ENCODE measurements around the gene ABCC5.
"Not testable (repeated sequence)": the region's sequence is repeated elsewhere in the genome, so short reads cannot be mapped to it uniquely, and the experiment has no call there.

Gene ABCC5

DNA sequence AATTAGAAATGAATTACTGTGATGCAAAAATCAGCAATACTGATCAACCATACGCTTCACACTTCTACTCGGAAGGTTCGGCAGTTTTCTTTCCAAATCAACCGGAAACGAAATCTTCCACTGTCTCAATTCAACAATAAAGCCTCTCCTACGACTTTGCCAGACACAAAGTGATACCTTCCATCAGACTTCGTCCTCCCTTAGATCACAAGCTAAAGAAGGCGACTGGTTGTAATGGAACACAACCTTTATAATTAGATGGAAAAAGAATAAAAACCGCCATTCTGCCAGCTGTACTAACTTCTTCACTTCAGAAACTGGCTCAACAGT is 133.6 kb downstream of the ABCC5 start:
- DNase-seq, result no peak

DNA sequence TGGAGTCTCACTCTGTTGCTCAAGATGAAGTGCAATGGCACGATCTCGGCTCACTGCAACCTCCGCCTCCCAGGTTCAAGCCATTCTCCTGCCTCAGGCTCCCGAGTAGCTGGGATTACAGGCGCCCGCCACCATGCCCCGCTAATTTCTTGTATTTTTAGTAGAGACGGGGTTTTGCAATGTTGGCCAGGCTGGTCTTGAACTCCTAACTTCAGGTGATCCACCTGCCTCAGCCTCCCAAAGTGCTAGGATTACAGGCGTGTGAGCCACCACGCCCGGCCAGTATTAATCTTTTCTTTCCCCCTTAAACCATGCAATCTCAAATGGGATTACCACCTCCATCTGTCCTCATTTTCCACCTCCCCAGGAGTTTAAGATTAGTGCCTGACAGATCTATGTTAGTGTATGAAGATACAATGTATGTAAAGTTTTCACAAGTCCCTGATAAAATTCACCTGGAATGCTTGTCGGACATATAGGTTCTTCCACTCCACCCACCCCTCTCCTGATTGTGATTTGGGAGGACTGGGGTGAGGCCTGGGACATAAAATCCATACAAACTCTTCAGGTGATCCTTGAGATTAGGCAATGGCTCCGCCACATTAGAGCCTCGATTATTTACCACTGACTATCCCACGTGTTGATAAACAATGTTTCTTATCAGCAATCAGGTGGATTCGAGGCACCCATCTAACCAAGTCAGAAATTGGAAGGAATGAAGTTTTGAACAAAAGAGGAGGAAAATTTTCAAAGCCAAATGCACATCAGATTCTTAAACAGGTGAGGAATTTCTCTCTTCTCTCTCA is 134.2 kb downstream of the ABCC5 start:
- DNase-seq, result no peak

DNA sequence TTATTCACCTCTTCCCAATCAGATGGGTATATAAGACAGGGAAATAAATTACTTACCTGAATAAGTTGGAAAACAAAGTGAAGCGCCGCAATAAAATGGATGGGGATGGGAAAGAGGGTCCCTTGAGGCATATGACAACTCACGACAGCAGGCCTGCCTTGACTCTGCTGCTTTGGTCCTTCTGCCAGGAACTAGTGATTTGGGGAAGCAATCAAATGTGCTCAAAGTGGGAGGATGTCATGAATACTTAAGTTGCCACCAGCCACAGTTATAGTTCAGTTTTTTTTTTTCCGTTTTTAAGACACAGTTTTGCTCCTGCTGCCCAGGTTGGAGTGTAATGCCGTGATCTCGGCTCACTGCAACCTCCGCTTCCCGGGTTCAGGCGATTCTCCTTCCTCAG is 137.6 kb downstream of the ABCC5 start:
- no peak for DNase-seq

DNA sequence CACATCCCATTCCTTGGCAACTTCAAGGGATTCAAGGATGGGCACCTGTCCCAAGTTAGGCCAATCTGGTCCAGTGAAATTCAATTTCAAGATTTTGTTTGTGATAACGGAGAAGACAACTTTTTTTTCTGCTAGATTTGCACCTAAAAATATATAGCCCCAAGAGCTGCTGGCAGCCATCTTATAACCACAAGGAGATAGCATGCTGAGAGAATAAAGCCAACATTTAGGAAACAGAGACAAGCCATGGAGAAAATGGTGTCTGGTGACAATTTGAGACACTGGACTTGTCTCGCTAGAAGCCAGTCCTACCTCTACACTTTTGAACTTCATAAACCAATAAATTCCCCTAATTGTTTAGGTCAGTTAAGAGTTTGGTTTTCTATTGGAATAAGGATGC is 138.4 kb downstream of the ABCC5 start:
- DNase-seq, result no peak

DNA sequence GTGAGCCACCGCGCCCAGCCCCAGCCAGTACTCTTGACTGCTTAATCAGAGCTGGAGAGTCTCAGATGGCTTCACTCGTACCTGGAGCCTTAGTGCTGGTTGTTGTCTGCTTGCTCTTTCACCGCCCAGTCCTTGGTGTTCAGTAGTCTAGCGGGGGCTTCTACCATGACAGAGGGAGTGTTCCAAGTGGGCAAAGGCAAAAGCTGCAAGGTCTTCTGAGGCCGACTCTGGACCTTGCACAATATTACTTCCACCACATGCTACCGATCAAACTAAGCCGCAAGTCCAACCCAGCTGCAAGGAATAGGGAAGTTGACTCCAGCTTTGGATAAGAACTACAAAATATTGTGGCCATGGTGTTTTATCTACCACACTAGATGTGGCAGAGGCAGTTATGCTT is 139.6 kb downstream of the ABCC5 start:
- DNase-seq, result no peak

DNA sequence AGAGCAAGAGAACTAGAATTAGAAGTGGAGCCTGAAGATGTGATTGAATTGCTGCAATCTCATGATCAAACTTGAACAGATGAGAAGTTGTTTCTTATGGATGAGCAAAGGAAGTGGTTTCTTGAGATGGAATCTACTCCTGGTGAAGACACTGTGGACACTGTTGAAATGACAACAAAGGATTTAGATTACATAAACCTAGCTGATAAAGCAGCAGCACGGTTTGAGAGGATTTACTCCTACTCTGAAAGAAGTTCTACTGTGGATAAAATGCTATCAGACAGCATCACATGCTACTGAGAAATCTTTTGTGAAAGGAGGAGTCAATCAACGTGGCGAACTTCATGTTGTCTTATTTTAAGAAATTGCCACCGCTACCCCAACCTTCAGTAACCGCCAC is 140.5 kb downstream of the ABCC5 start:
- DNase-seq, result not testable (repeated sequence)

DNA sequence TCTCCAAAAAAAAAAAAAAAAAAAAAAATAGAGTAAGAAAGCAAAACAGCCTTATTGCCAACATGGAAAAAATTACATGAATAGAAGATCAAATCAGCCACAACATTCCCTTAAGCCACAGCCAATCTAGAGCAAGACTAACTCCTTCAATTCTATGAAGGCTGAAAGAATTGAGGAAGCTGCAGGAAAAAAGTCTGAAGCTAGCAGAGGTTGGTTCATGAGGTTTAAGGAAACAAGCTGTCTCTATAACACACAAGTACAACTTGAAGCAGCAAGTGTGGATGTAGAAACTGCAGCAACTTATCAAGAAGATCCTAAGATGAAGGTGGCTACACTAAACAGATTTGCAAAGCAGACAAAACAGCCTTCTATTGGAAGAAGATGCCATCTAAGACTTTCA is 142.3 kb downstream of the ABCC5 start:
- DNase-seq, result no peak

DNA sequence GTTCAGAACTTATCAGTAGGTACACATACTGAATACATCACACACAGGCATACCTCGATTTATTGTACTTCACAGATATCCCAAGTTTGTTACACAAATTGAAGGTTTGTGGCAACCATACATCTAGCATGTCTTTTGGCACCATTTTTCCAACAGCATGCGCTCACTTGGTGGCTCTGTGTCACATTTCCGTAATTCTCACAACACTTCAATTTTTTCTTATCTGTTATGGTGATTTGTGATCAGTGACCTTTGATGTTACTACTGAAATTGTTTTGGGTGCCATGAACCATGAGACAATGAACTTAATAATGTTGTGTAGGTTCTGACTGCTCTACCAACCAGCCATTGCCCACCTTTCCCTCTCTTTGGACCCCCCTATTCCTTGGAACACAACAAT is 143.8 kb downstream of the ABCC5 start:
- no peak for DNase-seq

DNA sequence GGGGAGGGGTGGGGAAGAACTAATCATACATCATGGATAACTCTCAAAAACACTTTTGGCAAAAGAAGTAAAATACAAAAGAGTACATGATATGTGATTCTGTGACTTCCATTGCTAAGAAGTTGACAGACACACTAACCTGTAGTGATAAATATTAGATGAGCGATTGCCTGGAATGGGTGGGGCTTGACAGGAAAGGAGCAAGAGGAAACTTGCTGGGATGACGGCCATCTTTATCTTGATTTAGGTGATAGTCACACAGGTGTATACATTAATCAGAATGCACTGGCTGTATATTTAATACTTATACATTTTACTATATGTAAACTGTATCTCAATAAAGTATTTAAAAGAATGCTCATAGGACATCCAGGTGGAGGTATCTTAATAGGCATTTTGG is 146.1 kb downstream of the ABCC5 start:
- no peak for DNase-seq

DNA sequence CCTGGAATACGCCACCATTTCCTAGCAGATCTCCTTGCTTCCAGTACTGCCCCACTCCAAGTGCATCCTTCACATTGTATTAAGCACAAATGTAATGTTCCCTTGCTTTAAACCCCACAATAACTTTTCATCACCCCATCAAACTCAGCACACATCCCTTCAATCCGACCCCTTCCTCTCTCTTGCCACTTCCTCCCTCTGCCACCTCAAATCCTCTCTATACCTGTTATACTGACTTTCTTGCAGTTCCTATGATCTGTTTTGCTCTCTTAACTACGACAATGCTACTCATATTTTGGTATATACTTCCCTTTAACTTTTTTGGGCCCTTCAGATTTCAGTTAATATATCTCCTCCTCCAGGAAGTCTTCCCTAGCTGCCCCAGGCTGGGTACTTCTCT is 147.1 kb downstream of the ABCC5 start:
- DNase-seq, result no peak
